Measurements from ENCODE around the gene MAFG. TPM values are rescaled to one million over a fixed set of nuclear protein-coding genes. Genes with fewer than 3 reads are reported as not detected.

The MAFG gene
- total and polyA plus RNA-seq, 2 of the 13 experiments (the other 11 are each of a cell fraction or from before 2014, with no cell fraction given) = 14.5 to 20.0 TPM

DNA sequence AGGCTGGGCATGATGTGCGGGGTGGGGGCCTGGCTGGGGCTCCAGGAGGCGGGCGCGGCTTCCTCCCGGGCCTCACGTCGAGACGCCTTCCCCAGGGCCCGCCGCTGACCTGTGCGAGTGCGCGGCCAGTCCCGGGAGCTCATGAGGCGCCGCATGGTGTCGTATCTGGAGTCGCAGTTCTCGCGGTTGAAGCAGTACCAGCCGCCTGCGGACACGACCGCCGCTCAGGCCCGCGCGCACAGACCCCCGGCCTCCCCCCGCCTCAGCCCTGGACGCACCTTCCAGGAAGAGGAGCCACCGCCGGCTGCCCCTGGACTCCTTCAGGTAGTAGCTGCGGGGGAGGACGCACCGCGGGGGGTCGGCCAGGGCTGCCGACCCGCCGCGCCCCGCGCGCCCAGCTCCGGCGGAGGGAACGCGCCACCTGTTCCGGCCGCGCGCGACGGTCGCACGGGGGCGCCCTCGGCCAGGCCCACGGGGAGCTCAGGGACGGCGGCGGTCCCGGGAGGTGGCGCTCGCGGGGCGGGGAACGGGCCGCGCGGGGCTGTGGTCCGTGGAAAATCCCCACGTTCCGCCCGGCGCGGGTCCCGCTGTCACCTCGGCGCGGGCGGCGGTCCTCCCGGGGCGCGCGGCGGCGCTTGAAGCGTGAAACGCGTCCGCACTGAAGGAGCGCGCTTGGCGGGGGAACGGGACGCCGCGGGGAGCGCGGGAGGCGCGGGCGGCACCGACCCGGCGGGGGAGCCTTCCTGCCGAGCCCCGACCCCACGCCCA is 32.0 kb upstream of the MAFG start (continued):
- no peak; the same call in 1 of the 2 replicates for TF ChIP-seq RERE (CRISPR knock-in tag; IDR thresholded peaks at IDR 0.05; ENCODE audit: low read depth)
- TF ChIP-seq MYNN (CRISPR knock-in tag; IDR thresholded peaks at IDR 0.05; ENCODE audit: low read depth) = no peak
- no peak for TF ChIP-seq ZNF557 (CRISPR knock-in tag; IDR thresholded peaks at IDR 0.05)
- TF ChIP-seq, protein P1, sequence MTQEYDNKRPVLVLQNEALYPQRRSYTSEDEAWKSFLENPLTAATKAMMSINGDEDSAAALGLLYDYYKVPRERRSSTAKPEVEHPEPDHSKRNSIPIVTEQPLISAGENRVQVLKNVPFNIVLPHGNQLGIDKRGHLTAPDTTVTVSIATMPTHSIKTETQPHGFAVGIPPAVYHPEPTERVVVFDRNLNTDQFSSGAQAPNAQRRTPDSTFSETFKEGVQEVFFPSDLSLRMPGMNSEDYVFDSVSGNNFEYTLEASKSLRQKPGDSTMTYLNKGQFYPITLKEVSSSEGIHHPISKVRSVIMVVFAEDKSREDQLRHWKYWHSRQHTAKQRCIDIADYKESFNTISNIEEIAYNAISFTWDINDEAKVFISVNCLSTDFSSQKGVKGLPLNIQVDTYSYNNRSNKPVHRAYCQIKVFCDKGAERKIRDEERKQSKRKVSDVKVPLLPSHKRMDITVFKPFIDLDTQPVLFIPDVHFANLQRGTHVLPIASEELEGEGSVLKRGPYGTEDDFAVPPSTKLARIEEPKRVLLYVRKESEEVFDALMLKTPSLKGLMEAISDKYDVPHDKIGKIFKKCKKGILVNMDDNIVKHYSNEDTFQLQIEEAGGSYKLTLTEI (CRISPR knock-in tag; conservative IDR thresholded peaks at IDR 0.05) = no peak
- no peak for TF ChIP-seq ZNF460 (CRISPR knock-in tag; IDR thresholded peaks at IDR 0.05; ENCODE audit: borderline replicate concordance)
- TF ChIP-seq DNMT3B (CRISPR knock-in tag; conservative IDR thresholded peaks at IDR 0.05) = no peak
- no peak for TF ChIP-seq ETV5 (CRISPR knock-in tag; IDR thresholded peaks at IDR 0.05; ENCODE audit: borderline replicate concordance)
- TF ChIP-seq, protein P2, sequence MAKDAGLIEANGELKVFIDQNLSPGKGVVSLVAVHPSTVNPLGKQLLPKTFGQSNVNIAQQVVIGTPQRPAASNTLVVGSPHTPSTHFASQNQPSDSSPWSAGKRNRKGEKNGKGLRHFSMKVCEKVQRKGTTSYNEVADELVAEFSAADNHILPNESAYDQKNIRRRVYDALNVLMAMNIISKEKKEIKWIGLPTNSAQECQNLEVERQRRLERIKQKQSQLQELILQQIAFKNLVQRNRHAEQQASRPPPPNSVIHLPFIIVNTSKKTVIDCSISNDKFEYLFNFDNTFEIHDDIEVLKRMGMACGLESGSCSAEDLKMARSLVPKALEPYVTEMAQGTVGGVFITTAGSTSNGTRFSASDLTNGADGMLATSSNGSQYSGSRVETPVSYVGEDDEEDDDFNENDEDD (CRISPR knock-in tag; IDR thresholded peaks at IDR 0.05; ENCODE audit: borderline replicate concordance) = peak; percentile 74; the same call in 1 of the 2 replicates
- TF ChIP-seq, protein P3, sequence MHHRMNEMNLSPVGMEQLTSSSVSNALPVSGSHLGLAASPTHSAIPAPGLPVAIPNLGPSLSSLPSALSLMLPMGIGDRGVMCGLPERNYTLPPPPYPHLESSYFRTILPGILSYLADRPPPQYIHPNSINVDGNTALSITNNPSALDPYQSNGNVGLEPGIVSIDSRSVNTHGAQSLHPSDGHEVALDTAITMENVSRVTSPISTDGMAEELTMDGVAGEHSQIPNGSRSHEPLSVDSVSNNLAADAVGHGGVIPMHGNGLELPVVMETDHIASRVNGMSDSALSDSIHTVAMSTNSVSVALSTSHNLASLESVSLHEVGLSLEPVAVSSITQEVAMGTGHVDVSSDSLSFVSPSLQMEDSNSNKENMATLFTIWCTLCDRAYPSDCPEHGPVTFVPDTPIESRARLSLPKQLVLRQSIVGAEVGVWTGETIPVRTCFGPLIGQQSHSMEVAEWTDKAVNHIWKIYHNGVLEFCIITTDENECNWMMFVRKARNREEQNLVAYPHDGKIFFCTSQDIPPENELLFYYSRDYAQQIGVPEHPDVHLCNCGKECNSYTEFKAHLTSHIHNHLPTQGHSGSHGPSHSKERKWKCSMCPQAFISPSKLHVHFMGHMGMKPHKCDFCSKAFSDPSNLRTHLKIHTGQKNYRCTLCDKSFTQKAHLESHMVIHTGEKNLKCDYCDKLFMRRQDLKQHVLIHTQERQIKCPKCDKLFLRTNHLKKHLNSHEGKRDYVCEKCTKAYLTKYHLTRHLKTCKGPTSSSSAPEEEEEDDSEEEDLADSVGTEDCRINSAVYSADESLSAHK (CRISPR knock-in tag; IDR thresholded peaks at IDR 0.05; ENCODE audit: borderline replicate concordance) = no peak
- no peak for TF ChIP-seq SETDB1 (CRISPR knock-in tag; IDR thresholded peaks at IDR 0.05; ENCODE audit: borderline replicate concordance)
- 0 out of 2 replicates have a peak, but pooled peaks have one; percentile 14 for TF ChIP-seq BRD4 (CRISPR knock-in tag; IDR thresholded peaks at IDR 0.05)
- TF ChIP-seq NCOA2 (CRISPR knock-in tag; IDR thresholded peaks at IDR 0.05) = no peak
- TF ChIP-seq DR1 (CRISPR knock-in tag; IDR thresholded peaks at IDR 0.05) = no peak
- no peak for TF ChIP-seq FOXK1 (CRISPR knock-in tag; IDR thresholded peaks at IDR 0.05; ENCODE audit: borderline replicate concordance, low read depth)
- TF ChIP-seq ZNF225 (CRISPR knock-in tag; IDR thresholded peaks at IDR 0.05) = no peak; the same call in 1 of the 2 replicates
- no peak for TF ChIP-seq ZNF160 (CRISPR knock-in tag; IDR thresholded peaks at IDR 0.05)
- peak; percentile 47; the same call in 1 of the 2 replicates for TF ChIP-seq ZNF616 (CRISPR knock-in tag; IDR thresholded peaks at IDR 0.05; ENCODE audit: low read depth)
- TF ChIP-seq SRY (CRISPR knock-in tag; IDR thresholded peaks at IDR 0.05) = peak; percentile 16; the same call in 1 of the 2 replicates
- TF ChIP-seq ZNF564 (CRISPR knock-in tag; IDR thresholded peaks at IDR 0.05) = no peak; the same call in 1 of the 2 replicates

Measured in HepG2 (cell line).